Common myeloid progenitor, CD34-positive (primary cell): ENCODE data around the gene GPR42.

Experiments used
- CTCF ChIA-PET: fragments of 350-600 bp; sonication (Branson Sonifier 250); formaldehyde crosslinking; loops from one replicate; lab custom pipeline; 2021; ENCODE audit warnings: antibody characterized with exemption; lab: Charles Lee
- POLR2A ChIA-PET: fragments of 350-600 bp; sonication (Branson Sonifier 250); formaldehyde crosslinking; loops from one replicate; lab custom pipeline; 2021; ENCODE audit warnings: antibody characterized with exemption; lab: Charles Lee
- DNase-seq, 3 donors: peaks; one replicate each; pipeline versions ENCODE4 v3.0.0 to v3.0.0-alpha.2; 2013
- H3K27ac ChIP-seq, 2 experiments: 1 replicate in 1 of 2; 2 replicates in 1 of 2; pipeline ENCODE4 v1.7.0; 2013; ENCODE audit warnings: inconsistent platforms in 2 of 2, low read length in 2 of 2, mild to moderate bottlenecking in 2 of 2, low read depth in 1 of 2, moderate library complexity in 1 of 2; ENCODE audit not compliant: severe bottlenecking in 2 of 2, insufficient read depth in 1 of 2, poor library complexity in 1 of 2
- H3K27me3 ChIP-seq, 5 experiments: replicated peaks in 2 of 5; 1 replicate in 3 of 5; 2 replicates in 2 of 5; pipeline versions ENCODE4 v1.6.1 to v1.7.0; 2013; ENCODE audit warnings: low read length in 4 of 5, mild to moderate bottlenecking in 2 of 5, moderate library complexity in 2 of 5, inconsistent platforms in 1 of 5; ENCODE audit not compliant: insufficient read depth in 5 of 5, control insufficient read depth in 4 of 5
- H3K36me3 ChIP-seq, 4 experiments: 1 replicate in 2 of 4; 2 replicates in 2 of 4; pipeline versions ENCODE4 v1.6.1 to v1.7.0; 2013; ENCODE audit warnings: low read length in 3 of 4, control low read depth in 1 of 4, mild to moderate bottlenecking in 1 of 4; ENCODE audit not compliant: control insufficient read depth in 4 of 4, insufficient read depth in 4 of 4
- H3K4me1 ChIP-seq, 4 experiments: 1 replicate in 3 of 4; 2 replicates in 1 of 4; pipeline versions ENCODE4 v1.6.1 to v1.7.1; 2013; ENCODE audit warnings: low read length in 3 of 4, mild to moderate bottlenecking in 3 of 4, control low read depth in 1 of 4, inconsistent platforms in 1 of 4, moderate library complexity in 1 of 4; ENCODE audit not compliant: control insufficient read depth in 4 of 4, insufficient read depth in 4 of 4; ENCODE audit errors: control extremely low read depth in 1 of 4
- H3K4me3 ChIP-seq, 7 experiments: 1 replicate in 4 of 7; 2 replicates in 3 of 7; pipeline versions ENCODE4 v1.5.1 to v1.7.0; 2013; ENCODE audit warnings: mild to moderate bottlenecking in 7 of 7, low read length in 6 of 7, moderate library complexity in 6 of 7, inconsistent platforms in 2 of 7, low read depth in 2 of 7, control low read depth in 1 of 7; ENCODE audit not compliant: insufficient read depth in 4 of 7, control insufficient read depth in 1 of 7; ENCODE audit errors: extremely low read depth in 1 of 7
- H3K9me3 ChIP-seq, 5 experiments: 1 replicate in 4 of 5; 2 replicates in 1 of 5; pipeline versions ENCODE4 v1.6.1 to v1.7.1; 2013; ENCODE audit warnings: low read length in 4 of 5, mild to moderate bottlenecking in 2 of 5, inconsistent platforms in 1 of 5, low read depth in 1 of 5, moderate library complexity in 1 of 5; ENCODE audit not compliant: control insufficient read depth in 4 of 5, insufficient read depth in 2 of 5; ENCODE audit errors: control extremely low read depth in 1 of 5
- WGBS: methylation state at CpG from one replicate; pipeline ENCODE4 v1.1.5; 2013; ENCODE audit not compliant: insufficient coverage; 5-methylcytosine and 5-hydroxymethylcytosine counted together

The GPR42 gene

DNA sequence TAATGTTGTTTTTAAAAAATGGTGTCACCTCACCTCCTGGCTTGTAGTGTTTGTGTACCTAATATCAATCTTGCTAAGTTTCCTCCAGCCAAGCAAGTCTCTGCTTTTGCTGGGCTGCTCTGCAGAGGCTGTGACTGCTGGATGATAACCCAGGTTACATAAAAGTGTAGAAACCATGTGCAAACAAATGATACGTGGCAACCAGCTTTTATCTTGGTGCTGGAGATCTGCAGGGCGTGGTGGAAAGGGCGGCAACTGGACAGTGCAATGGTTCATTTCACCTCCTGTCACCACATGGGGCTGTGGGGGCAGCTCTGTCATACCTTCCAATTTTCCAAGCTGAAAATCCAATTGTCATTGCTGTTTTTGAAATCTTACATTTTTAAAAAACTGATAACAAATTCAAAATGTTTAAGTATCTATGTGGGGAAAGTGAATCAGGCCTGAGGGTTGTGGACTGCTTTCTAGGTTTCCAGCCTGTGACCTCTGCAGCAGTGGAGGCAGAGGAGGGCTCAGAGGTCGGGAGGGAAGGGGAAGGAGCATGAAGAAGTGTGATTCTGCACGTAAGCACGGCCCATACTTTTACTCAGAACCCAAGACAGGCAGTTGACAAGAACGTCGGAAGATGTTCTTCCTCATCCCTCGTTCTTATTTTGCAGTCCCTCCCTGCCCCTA lies 9.7 kb downstream of the GPR42 start:
- H3K36me3 ChIP-seq, result no peaks in the 10 kb centered on the region
- H3K9me3 ChIP-seq, result peaks cover 0 to 6% (median under 1%) of the 10 kb centered on the region in 5 experiments
- ChIA-PET CTCF (no interaction called here), POLR2A (interaction anchor here (0.7 kb wide), 1 partner anchor 87 kb away, joined by 3 read pairs; no protein-coding TSS in a partner anchor)
- peak overlapping the region in 1 of 2 experiments; percentile 23 for H3K27ac ChIP-seq
- peaks cover 0 to 6% (median 3%) of the 10 kb centered on the region in 5 experiments for H3K27me3 ChIP-seq
- no peak overlapping the region for H3K4me3 ChIP-seq
- no peaks in the 10 kb centered on the region for H3K4me1 ChIP-seq
- peak in 1 of 3 donors; percentile 33 for DNase-seq
- 80% methylated on average over 8 of the region's 9 CpGs for WGBS

DNA sequence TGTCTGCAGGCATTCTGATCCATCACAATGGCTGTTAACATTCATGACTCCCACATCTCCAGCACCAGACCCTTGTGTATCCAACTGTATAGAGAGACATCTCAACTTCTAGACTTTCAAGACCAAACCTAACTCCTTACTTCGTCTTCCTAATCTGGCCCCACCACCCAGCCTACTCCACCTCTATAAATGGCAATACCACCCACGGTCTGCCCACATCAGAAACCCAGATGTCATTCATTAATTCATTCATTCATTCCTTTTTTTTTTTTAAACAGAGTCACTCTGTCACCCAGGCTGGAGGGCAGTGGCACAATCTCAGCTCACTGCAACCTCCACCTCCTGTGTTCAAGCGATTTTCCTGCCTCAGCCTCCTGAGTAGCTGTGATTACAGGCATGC lies 10.4 kb downstream of the GPR42 start:
- POLR2A ChIA-PET, result no interaction called here
- H3K36me3 ChIP-seq, result no peaks in the 10 kb centered on the region
- H3K4me3 ChIP-seq, result no peak overlapping the region
- H3K4me1 ChIP-seq, result no peaks in the 10 kb centered on the region
- H3K27me3 ChIP-seq, result peaks cover 0 to 6% (median 3%) of the 10 kb centered on the region in 5 experiments
- H3K27ac ChIP-seq, result peak overlapping the region in 1 of 2 experiments; percentile 23
- no peak for DNase-seq
- 91% methylated on average over 3 of the region's 3 CpGs for WGBS
- H3K9me3 ChIP-seq, result peaks cover 0 to 7% (median 4%) of the 10 kb centered on the region in 5 experiments
- CTCF ChIA-PET, result no interaction called here

DNA sequence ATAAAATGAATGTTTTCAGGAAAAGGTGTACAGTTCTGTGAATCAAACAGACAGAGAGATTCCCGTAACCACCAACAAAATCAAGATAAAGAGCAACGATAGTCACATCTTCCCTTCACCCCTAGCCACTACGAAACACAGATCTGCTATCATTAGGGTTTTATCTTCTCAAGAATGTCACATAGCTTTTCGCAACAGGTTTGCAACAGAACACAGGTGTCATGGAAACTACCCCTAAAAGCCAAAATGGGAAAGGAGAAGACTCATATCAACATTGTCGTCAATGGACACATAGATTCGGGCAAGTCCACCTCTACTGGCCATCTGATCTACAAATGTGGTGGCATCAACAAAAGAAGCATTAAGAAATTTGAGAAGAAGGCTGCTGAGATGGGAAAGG lies 11.1 kb downstream of the GPR42 start:
- Histone ChIP-seq H3K36me3 (no peaks in the 10 kb centered on the region), H3K27ac (no peak overlapping the region), H3K27me3 (peaks cover 0 to 6% (median 3%) of the 10 kb centered on the region in 5 experiments), H3K9me3 (peaks cover 0 to 9% (median 4%) of the 10 kb centered on the region in 5 experiments), H3K4me3 (no peak overlapping the region), H3K4me1 (no peaks in the 10 kb centered on the region)
- ChIA-PET CTCF (no interaction called here), POLR2A (no interaction called here)
- WGBS, result 97% methylated on average over 5 of the region's 6 CpGs
- no peak for DNase-seq

DNA sequence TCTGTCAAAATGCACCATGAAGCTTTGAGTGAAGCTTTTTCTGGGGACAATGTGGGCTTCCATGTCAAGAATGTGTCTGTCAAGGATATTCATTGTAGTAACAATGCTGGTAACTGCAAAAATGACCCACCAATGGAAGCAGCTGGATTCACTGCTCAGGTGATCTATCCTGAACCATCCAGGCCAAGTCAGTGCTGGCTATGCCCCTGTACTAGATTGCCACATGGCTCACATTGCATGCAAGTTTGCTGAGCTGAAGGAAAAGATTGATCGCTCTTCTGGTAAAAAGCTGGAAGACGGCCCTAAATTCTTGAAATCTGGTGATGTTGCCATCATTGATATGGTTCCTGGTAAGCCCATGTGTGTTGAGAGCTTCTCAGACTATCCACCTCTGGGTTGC lies 12.7 kb downstream of the GPR42 start:
- POLR2A ChIA-PET, result no interaction called here
- DNase-seq, result no peak
- 100% methylated on average over 2 of the region's 2 CpGs for WGBS
- H3K36me3 ChIP-seq, result no peaks in the 10 kb centered on the region
- no peak overlapping the region for H3K27ac ChIP-seq
- H3K4me3 ChIP-seq, result no peak overlapping the region
- no peaks in the 10 kb centered on the region for H3K4me1 ChIP-seq
- H3K27me3 ChIP-seq, result peaks cover 0 to 6% (median 3%) of the 10 kb centered on the region in 5 experiments
- CTCF ChIA-PET, result no interaction called here
- H3K9me3 ChIP-seq, result peaks cover 0 to 9% (median 4%) of the 10 kb centered on the region in 5 experiments

DNA sequence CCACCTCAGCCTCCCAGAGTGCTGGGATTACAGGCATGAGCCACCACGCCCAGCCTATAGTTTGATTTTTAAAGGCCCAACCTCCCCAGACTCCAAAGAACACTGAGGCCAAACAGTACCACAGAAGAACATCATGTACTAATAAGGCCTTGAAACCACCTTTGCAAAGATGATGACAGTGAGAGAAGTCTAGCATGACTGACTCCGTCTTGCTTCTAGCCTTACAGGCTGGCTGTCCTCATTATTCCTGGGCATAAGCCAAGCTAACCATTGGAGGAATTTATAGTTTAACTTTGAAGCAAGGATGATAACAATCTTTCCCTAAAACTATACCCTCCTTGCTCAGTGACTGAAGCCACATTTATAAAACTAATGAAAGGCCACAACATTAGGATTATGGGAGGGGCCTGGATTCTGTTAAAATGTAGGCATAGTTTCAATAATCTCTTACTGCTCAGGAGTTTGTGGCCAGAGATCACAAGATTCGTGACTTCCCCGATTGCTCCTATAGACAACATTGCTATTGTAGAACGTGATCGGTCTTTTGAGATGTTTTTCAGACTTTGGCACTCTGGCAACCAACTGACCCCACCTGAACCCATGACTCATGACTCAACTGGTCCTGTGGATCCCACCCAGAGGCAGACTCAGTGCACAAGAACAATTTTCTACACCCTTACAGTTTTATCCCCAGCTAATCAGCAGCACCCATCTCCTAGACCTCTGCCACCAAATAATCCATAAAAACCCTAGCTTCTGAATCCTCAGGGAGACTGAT lies 17.6 kb downstream of the GPR42 start:
- ChIA-PET POLR2A (no interaction called here), CTCF (interaction anchor here (0.7 kb wide), 1 partner anchor 80 kb away, joined by 3 read pairs; no protein-coding TSS in a partner anchor)
- H3K4me3 ChIP-seq, result no peak overlapping the region
- DNase-seq, result no peak
- peaks cover 0 to 6% (median 5%) of the 10 kb centered on the region in 4 experiments for H3K4me1 ChIP-seq
- no peaks in the 10 kb centered on the region for H3K27me3 ChIP-seq
- peaks cover 0 to 9% (median 4%) of the 10 kb centered on the region in 5 experiments for H3K9me3 ChIP-seq
- 92% methylated on average over 5 of the region's 6 CpGs for WGBS
- no peaks in the 10 kb centered on the region for H3K36me3 ChIP-seq
- H3K27ac ChIP-seq, result no peak overlapping the region

DNA sequence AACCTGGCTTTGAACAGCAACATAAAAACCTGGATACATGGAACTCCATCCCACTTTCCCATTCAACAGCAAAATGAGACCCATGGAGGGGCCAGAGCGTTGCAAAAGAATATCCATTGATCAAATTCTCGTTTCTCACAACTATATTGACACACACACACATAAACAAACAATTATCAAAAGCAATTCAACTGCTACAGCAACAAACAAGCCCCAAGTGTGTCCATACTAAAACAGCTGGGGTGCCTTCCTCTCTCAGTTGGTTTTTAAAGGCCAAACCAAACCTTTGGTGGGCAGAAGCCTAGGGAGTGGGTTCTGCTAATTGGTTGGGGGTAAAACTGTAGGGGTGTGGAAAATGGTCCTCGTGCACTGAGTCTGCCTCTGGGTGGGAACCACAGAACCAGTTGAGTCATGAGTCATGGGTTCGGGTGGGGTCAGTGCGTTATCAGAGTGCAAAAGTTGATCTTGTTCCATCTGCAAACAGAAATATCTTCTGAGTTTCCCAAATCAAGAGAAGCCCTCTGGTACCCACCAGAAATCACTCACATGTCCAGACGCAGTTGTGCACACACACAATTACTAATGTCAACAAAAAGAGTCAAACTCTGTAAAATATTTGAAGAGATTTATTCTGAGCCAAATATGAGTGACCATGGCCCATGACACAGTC lies 18.5 kb downstream of the GPR42 start:
- CTCF ChIA-PET, result no interaction called here
- peaks cover 0 to 10% (median 7%) of the 10 kb centered on the region in 4 experiments for H3K4me1 ChIP-seq
- 71% methylated on average over 4 of the region's 6 CpGs for WGBS
- H3K27ac ChIP-seq, result no peak overlapping the region
- H3K4me3 ChIP-seq, result no peak overlapping the region
- POLR2A ChIA-PET, result no interaction called here
- no peaks in the 10 kb centered on the region for H3K27me3 ChIP-seq
- DNase-seq, result no peak
- H3K36me3 ChIP-seq, result no peaks in the 10 kb centered on the region
- peaks cover 0 to 9% (median 4%) of the 10 kb centered on the region in 5 experiments for H3K9me3 ChIP-seq
